Panc1 (cell line): ENCODE results near the gene VASH2. TPM values are rescaled to one million over a fixed set of nuclear protein-coding genes. Genes with fewer than 3 reads are reported as not detected.

Experiments
- ATAC-seq: fragments of 200-7000 bp; cut with Tn5 transposase; 2 replicates; pipeline ENCODE4 v1.9.1; 2020; ENCODE audit warnings: mild to moderate bottlenecking, moderate library complexity
- BruUV-seq: library from RNA; stranded (reverse); fragments of 400-500 nt; replicated peaks from 2 replicates; lab custom pipeline; 2021; lab: Mats Ljungman, UMichigan
- CTCF ChIA-PET: fragments of 300-600 bp; sonication (Branson Sonifier 250); formaldehyde crosslinking; loops from one replicate; lab custom pipeline; 2022; ENCODE audit warnings: antibody characterized with exemption; lab: Charles Lee
- POLR2A ChIA-PET: fragments of 300-600 bp; sonication (Branson Sonifier 250); formaldehyde crosslinking; loops from one replicate; lab custom pipeline; 2022; ENCODE audit warnings: antibody characterized with exemption; lab: Charles Lee
- DNase-seq: peaks from one replicate; pipeline ENCODE4 v3.0.0-alpha.2; 2010; ENCODE audit warnings: low read depth, low spot score
- H3K27ac ChIP-seq: 2 replicates; pipeline ENCODE4 v1.5.1; 2011; ENCODE audit warnings: mild to moderate bottlenecking, low read length, inconsistent platforms
- H3K27me3 ChIP-seq: fragments of 200-500 bp; sonication (Bioruptor generic); 2 replicates; pipeline ENCODE4 v1.6.0; 2014; ENCODE audit warnings: low read length, inconsistent platforms; ENCODE audit not compliant: control insufficient read depth, insufficient read depth
- H3K36me3 ChIP-seq: fragments of 200-500 bp; sonication (Bioruptor generic); 2 replicates; pipeline ENCODE4 v1.5.1; 2014; ENCODE audit warnings: inconsistent platforms, mild to moderate bottlenecking, low read length, moderate library complexity; ENCODE audit not compliant: control insufficient read depth, insufficient read depth
- H3K4me1 ChIP-seq: 2 replicates; pipeline ENCODE4 v1.5.1; 2011; ENCODE audit warnings: inconsistent platforms, mild to moderate bottlenecking, low read length, moderate library complexity; ENCODE audit not compliant: control insufficient read depth, insufficient read depth
- H3K4me3 ChIP-seq, 2 experiments: 2 replicates each; pipeline ENCODE4 v1.5.1; 2011 to 2012; ENCODE audit warnings: low read depth in 2 of 2, low read length in 2 of 2, mild to moderate bottlenecking in 2 of 2, inconsistent platforms in 1 of 2, moderate library complexity in 1 of 2
- H3K9me3 ChIP-seq: fragments of 200-500 bp; sonication (Bioruptor generic); 2 replicates; pipeline ENCODE4 v1.5.1; 2014; ENCODE audit warnings: low read depth, mild to moderate bottlenecking, inconsistent platforms, low read length, moderate library complexity; ENCODE audit not compliant: control insufficient read depth, insufficient read depth
- CTCF ChIP-seq: fragments of 450-650 bp; IDR thresholded peaks from 2 replicates; pipeline ENCODE4 v1.5.1; 2017; ENCODE audit warnings: mild to moderate bottlenecking
- POLR2AphosphoS5 ChIP-seq: IDR thresholded peaks from 2 replicates; pipeline ENCODE4 v1.6.1; 2012; ENCODE audit warnings: mild to moderate bottlenecking, low read depth, low read length, moderate library complexity
- REST ChIP-seq, 2 experiments: IDR thresholded peaks; 2 replicates each; pipeline ENCODE4 v1.6.1; 2011 to 2012; ENCODE audit warnings: low read depth in 2 of 2, control low read depth in 1 of 2, low read length in 1 of 2, mild to moderate bottlenecking in 1 of 2, moderate library complexity in 1 of 2; ENCODE audit not compliant: insufficient read depth in 1 of 2
- SIN3A ChIP-seq: IDR thresholded peaks from 2 replicates; pipeline ENCODE4 v1.6.1; 2012; ENCODE audit warnings: low read depth, mild to moderate bottlenecking, low read length, moderate library complexity, borderline replicate concordance; ENCODE audit not compliant: insufficient read depth
- TCF7L2 ChIP-seq: IDR thresholded peaks from 2 replicates; pipeline ENCODE4 v1.6.1; 2011; ENCODE audit warnings: mild to moderate bottlenecking, low read depth, low read length, inconsistent platforms
- in situ Hi-C: cut with HindIII; loops from 2 replicates; pipeline ENCODE4 v1.10.0; 2016; ENCODE audit warnings: low sequenced_read_pairs, low pct_unique_long_range_greater_than_20kb
- intact Hi-C: fragments of 100-400 bp; cut with micrococcal nuclease; formaldehyde crosslinking; loops from one replicate; pipeline ENCODE4 v1.10.0; 2022; ENCODE audit not compliant: unreplicated experiment
- total RNA-seq: library from RNA; stranded (reverse); gene quantifications from one replicate; pipeline ENCODE4 v1.2.1, GENCODE V29; 2021; ENCODE audit not compliant: unreplicated experiment

VASH2 gene
- total RNA-seq, 1 experiment from 2014 or later: 1.7 TPM

DNA sequence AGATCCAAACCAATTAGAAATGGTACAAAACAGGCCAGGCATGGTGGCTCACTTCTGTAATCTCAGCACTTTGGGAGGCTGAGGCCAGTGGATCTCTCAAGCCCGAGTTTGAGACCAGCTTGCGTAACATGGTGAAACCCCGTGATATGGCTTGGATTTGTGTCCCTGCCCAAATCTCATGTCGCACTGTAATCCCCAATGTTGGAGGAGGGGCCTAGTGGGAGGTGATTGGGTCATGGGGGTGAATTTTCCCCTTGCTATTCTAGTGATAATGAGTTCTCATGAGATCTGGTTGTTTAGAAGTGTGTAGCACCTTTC is 7.0 kb upstream of the VASH2 start:
- peaks cover 6% of the 10 kb centered on the region; the same call in 1 of the 2 replicates for H3K27me3 ChIP-seq
- no peaks in the 10 kb centered on the region for H3K9me3 ChIP-seq
- DNase-seq (no peak), ATAC-seq (no peak)
- H3K4me3 ChIP-seq: no peak overlapping the region
- intact Hi-C loops (no loop called here), in situ Hi-C loops (no loop called here)
- no peak for TF ChIP-seq POLR2AphosphoS5
- no peak for TF ChIP-seq CTCF
- TF ChIP-seq SIN3A: no peak
- no peak for TF ChIP-seq TCF7L2
- no peaks in the 10 kb centered on the region for H3K4me1 ChIP-seq
- no TSS peak for BruUV-seq
- no peak overlapping the region for H3K27ac ChIP-seq
- CTCF ChIA-PET: no interaction called here
- H3K36me3 ChIP-seq: no peaks in the 10 kb centered on the region
- POLR2A ChIA-PET: no interaction called here

- H3K4me1 ChIP-seq: no peaks in the 10 kb centered on the region
- ChIA-PET CTCF (no interaction called here), POLR2A (no interaction called here)
- H3K27ac ChIP-seq: no peak overlapping the region
- no peaks in the 10 kb centered on the region for H3K36me3 ChIP-seq
- DNase-seq (no peak), ATAC-seq (no peak)
- intact Hi-C loops (no loop called here), in situ Hi-C loops (no loop called here)
- H3K9me3 ChIP-seq: no peaks in the 10 kb centered on the region
- TF ChIP-seq POLR2AphosphoS5 (no peak), SIN3A (no peak), CTCF (no peak), TCF7L2 (no peak), REST (IDR thresholded peaks at IDR 0.05; ENCODE audit: insufficient read depth in 1 of 2, low read depth in 2 of 2, low read length in 1 of 2) (no peak)
- H3K27me3 ChIP-seq: peaks cover 6% of the 10 kb centered on the region; the same call in 1 of the 2 replicates
- H3K4me3 ChIP-seq: no peak overlapping the region
- BruUV-seq: no TSS peak
These were observed 6.0 kb upstream of the VASH2 start for GRCh38 chr1:212944229-212944901.
